Suppressor macrophage (primary cell): Measurements from ENCODE around the gene GDPD2.
"Not testable (repeated sequence)": the region's sequence is repeated elsewhere in the genome, so short reads cannot be mapped to it uniquely, and the experiment has no call there.

Experiments
- DNase-seq, 4 experiments: peaks; one replicate each; pipeline ENCODE4 v3.0.0-alpha.2; 2020 to 2022
- total RNA-seq, 17 experiments: gene quantifications; one replicate each; lab custom pipeline; 2026; ENCODE audit warnings: mixed read lengths in 6 of 17, inconsistent platforms in 3 of 17; lab: John Stamatoyannopoulos, UW

GDPD2 gene
- 0 to 1.3 (median 0.03) reads per million in 17 experiments for total RNA-seq

DNA sequence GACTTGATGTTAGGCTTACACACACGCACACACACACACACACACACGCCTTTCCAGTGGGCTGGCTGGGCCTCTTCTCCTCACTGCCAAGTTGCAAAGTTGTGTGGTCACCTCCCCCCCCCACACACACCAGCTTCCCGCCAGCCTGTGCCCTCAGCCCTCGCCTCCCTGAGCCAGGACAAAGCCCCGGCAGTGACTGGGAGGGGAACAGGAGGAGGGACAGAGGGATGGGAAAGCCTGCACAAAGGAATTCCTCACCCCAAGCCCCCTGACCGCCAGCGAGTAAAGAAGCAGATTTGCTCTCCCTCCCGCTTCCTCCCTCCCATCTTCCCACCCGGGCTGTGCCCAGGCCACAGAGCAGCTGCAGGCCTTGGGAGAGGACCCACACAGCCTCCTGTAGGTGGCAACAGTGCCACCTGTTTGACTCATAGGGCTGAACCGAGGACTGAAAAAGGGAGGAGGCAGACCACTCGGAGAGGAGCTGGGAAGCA, at the start of gene GDPD2:
GDPD2 (plus strand) TSS at position 464 of the 491 bp plus-strand sequence. CDS start 1,671 bp downstream, outside the sequence.
- DNase-seq: no peak

DNA sequence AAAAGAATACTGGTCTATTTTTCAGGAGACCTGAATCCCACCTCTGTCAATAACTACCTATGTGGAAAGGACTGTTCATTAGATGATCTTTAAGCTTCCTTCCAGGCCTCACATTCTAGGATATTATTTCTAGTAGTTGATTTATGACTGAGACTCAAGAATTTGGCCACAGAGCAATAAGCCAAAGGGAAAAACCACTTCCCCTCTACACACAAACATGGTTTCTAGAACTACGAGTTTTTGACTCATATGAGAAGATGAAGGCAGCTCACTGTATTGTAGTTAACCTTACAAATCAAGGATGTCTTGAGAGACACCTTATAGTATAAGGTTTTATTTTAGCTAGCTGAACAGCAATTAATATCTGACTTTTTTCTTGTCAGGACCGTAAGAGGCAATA, 36.9 kb upstream of the GDPD2 start:
- no peak for DNase-seq

DNA sequence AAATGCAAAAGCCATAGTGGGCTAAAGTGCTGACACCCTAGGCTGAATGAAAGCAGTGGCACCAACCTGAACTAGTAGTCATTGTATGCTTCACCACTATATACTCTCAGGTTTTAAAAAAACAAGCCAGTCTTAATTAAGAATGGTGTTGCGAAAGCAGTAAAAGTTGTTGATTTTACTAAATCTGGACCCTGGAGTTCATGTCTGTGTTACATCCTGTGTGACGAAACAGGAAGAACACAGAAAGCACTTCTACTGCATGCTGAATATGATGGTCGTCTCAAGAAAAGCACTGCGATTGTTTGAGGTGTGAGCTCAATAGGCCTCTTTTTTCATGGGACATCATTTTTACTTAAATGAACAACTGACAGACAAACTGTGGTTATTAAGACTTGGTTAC, 24.2 kb upstream of the GDPD2 start:
- DNase-seq: peak in 2 of 4 experiments; percentile 16 to 40

DNA sequence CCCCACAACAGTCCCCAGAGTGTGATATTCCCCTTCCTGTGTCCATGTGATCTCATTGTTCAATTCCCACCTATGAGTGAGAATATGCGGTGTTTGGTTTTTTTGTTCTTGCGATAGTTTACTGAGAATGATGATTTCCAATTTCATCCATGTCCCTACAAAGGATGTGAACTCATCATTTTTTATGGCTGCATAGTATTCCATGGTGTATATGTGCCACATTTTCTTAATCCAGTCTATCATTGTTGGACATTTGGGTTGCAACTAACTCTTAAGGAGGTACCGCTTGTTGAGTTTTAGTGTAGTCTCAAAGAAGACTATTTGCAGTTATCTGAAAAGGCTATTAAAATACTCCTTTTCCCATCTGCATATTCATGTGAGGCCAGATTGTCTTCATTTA, 22.9 kb upstream of the GDPD2 start:
- not testable (repeated sequence) for DNase-seq

GRCh38 chrX:70402721-70403120, 20.4 kb upstream of the GDPD2 start:
- DNase-seq: no peak

GRCh38 chrX:70405003-70405402, 18.1 kb upstream of the GDPD2 start:
- no peak for DNase-seq

GRCh38 chrX:70410921-70411320, 12.2 kb upstream of the GDPD2 start:
- DNase-seq: no peak

- no peak for DNase-seq
Observed at GRCh38 chrX:70411475-70411874, 11.6 kb upstream of the GDPD2 start.

GRCh38 chrX:70421618-70422017, 1.5 kb upstream of the GDPD2 start:
- no peak for DNase-seq

DNA sequence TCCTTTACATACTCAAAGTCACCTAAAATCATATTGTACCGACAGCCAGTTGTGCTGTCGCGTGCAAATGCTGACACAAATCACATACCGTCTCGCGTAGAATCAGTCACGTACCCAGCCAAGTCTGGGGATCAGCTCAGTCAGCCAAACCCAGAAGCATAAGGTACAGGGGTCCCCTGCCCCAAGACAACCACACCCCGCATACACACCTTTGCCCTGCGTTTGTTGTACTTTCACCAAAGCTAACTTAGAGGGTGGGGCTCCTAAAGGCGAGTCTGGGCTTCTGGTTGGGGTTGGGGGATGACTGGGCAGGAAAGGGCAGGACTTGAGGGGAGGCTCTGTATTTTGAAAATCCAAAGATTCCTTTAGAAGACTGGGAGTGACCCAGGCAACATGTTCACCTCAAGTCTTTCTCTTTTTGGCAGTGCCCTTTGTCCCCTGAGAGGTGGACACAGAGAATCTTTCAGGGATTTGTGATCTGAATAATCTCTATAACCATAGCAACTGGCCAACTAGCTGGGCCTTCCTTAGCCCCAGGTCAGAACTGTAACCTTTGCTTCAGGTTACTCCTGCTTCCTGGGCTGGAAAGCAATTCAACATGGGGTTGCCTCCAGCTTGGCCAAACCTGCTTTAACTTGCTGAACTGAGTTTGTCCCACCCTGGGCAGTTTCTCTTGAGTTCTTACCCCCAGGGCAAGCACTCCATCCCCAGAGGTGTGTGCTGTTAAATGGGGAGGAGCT, 992 bp downstream of the GDPD2 start:
- no peak for DNase-seq

DNA sequence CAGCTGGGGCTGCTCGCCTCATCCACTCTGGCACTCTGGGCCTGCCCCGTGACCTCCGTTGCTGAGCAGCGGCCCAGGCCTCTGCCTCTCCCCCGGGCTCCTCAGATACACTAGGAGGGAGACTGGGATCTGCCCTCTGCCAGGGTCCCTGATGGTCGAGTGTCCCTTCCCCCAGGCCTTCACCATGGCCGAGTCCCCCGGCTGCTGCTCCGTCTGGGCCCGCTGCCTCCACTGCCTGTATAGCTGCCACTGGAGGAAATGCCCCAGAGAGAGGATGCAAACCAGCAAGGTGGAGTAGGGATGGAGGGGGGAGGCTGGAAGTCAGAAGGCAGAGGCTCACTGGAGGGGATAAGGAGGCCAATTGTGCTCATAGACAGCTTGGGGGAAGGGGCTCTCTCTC, 1.7 kb downstream of the GDPD2 start:
- no peak for DNase-seq

GRCh38 chrX:70426286-70427278, 3.5 kb downstream of the GDPD2 start:
- no peak for DNase-seq

- no peak for DNase-seq
Observed at GRCh38 chrX:70427365-70427764, 4.3 kb downstream of the GDPD2 start.

- DNase-seq: no peak
Observed at GRCh38 chrX:70429759-70430158, 6.6 kb downstream of the GDPD2 start.

DNA sequence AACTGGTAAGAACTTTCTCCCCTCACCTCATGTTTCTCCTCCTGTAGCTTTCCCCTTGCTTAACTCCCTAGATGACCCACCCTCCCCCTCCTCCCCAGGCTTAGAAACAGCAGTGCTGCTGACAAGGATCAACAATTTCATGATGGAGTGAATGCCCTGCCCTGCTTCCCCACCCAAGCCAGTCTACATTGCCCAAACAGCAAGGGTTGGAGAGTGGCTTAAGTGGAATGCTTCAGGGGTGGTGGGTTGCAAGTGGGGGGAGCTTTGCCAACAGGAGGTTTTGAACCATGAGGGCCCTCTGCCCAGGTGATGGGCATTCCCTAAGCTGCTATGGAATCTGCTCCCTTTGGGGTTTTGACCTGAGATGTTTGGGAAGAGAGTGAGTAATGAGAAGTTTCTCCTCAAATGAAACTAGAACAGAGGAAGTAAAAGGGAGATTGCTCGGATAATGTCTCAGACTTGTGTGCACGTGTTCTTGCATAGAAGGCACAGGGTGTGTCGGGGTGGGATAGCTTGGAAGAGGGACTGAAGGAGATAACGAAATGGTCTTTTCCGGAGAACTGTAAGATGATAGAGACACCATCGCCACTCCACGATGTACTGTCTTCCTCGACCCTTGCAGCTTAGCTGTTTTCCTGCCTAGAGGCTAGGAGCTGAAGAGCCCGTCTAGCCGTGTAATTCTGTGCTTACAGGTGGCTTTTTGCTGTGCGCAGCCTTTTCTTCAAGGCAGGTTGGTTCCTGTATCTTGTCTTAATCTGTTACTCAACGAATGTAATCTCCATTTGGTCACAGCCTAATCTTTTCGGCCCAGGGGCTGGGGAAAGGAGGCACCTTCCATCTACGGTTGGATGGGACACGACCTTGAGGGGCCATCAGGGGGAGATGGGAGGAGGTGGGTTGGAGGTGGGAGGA, 10.1 kb downstream of the GDPD2 start:
- peak in 2 of 4 experiments; percentile 4 to 28 for DNase-seq

DNA sequence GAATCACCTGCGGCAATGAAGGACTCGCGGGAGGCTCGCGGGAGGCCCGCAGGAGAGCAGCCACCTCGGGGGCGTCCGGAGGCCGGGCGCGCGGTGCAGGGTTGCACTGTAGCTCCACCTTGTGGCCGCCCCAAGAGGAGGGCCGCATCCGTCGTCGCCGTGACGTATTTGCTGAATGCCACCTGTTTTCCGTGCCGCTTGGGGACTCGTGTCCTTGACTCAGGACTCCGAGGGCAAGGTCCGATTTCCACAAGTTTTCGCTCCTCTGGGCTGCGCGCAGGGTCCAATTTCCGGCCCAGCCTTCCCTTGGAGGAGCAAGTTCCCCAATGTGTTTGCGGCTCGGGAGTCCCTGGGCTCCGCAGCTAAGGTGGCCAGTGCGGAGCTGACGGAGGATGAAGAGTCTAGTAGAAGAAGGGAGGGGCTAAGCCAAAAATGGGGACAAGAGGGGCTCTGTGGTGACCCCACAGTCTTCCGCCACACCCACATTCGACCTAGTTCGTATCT, 10.8 kb downstream of the GDPD2 start:
- peak; percentile 58 to 73 (median 64) for DNase-seq

- peak; percentile 61 to 85 (median 74) for DNase-seq
Observed at GRCh38 chrX:70434352-70434866, 11.3 kb downstream of the GDPD2 start.

GRCh38 chrX:70434914-70435586, 11.9 kb downstream of the GDPD2 start:
- DNase-seq: no peak

DNA sequence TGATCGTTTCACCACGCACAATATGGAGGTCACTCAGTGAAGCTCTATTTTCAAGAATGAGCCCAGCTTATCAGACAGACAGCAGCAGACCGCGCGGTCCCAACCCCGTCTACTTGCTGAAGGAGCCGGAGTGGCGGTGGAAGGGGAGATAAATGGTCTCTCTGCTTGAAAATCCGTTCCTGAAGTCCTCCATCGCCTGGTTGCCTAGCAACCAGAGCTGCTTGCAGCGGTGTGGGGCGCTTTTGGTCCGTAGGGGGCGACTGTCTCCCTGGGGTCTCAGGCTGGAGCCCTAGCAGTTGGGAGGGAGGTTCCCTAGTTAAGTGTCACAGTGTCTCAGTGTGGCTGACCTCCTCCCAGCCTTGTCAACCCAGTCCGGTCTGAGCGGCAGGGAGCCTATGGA, 13.2 kb downstream of the GDPD2 start:
- no peak for DNase-seq

- DNase-seq: peak in 3 of 4 experiments; percentile 3 to 37 (median 25)
Observed at GRCh38 chrX:70437011-70437410, 13.9 kb downstream of the GDPD2 start.
